ENCODE measurements around the gene UBE2E2.

The UBE2E2 gene

DNA sequence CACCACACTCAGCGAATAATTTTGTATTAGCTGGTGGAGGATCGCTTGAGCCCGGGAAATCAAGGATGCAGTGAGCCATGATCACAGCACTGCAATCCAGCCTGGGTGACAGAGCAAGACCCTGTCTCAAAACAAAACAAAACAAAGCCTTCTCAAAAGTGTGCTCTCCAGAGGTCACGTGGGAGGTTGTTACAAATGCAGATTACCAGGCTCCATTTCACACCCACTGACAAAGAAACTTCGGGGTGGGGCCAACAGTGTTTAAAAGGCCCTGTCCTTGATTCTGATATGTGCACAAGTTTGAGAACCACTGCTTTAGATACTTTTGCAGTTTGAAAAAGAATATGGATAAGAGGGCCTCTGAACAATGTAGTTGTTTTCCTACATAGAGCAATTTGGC lies 80.5 kb downstream of the UBE2E2 start (continued):
- TF ChIP-seq PATZ1 (tag by site-specific recombination; IDR thresholded peaks at IDR 0.05), result no peak
- no peak for TF ChIP-seq ZNF23 (tag by site-specific recombination; IDR thresholded peaks at IDR 0.05; ENCODE audit: borderline replicate concordance)
- TF ChIP-seq ZNF529 (tag by site-specific recombination; IDR thresholded peaks at IDR 0.05; ENCODE audit: insufficient replicate concordance), result no peak
- TF ChIP-seq, protein P1, sequence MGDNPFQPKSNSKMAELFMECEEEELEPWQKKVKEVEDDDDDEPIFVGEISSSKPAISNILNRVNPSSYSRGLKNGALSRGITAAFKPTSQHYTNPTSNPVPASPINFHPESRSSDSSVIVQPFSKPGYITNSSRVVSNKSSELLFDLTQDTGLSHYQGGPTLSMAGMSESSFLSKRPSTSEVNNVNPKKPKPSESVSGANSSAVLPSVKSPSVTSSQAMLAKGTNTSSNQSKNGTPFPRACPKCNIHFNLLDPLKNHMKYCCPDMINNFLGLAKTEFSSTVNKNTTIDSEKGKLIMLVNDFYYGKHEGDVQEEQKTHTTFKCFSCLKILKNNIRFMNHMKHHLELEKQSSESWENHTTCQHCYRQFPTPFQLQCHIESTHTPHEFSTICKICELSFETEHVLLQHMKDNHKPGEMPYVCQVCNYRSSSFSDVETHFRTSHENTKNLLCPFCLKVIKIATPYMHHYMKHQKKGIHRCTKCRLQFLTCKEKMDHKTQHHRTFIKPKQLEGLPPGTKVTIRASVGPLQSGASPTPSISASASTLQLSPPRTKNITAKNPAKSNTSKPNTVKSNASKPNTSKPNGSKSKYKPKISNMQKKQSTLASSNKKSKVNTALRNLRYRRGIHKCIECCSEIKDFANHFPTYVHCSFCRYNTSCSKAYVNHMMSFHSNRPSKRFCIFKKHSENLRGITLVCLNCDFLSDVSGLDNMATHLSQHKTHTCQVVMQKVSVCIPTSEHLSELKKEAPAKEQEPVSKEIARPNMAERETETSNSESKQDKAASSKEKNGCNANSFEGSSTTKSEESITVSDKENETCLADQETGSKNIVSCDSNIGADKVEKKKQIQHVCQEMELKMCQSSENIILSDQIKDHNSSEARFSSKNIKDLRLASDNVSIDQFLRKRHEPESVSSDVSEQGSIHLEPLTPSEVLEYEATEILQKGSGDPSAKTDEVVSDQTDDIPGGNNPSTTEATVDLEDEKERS (tag by site-specific recombination; IDR thresholded peaks at IDR 0.05), result no peak
- TF ChIP-seq ZNF223 (tag by site-specific recombination; IDR thresholded peaks at IDR 0.05), result no peak

- Histone ChIP-seq H3K27ac (ENCODE audit: extremely low read depth, low read depth, low read length) (no peak overlapping the region), H3K4me1 (ENCODE audit: control insufficient read depth, insufficient read depth, low read length) (0 out of 2 replicates have a peak, but pooled peaks cover 2% of the 10 kb centered on the region), H3K9me3 (ENCODE audit: control insufficient read depth, insufficient read depth, low read depth, low read length) (no peaks in the 10 kb centered on the region), H3K4me3 (ENCODE audit: low read depth, low read length) (no peak overlapping the region), H3K36me3 (ENCODE audit: control insufficient read depth in 2 of 2, insufficient read depth in 1 of 2, low read length in 2 of 2) (no peaks in the 10 kb centered on the region)
- ChIA-PET POLR2A (no interaction called here), CTCF (no interaction called here)
- peak; percentile 89 for TF ChIP-seq REST (tag by site-specific recombination; IDR thresholded peaks at IDR 0.05)
- no peak for TF ChIP-seq ZNF610 (tag by site-specific recombination; IDR thresholded peaks at IDR 0.05; ENCODE audit: borderline replicate concordance)
- no peak for TF ChIP-seq GLI4 (tag by site-specific recombination; IDR thresholded peaks at IDR 0.05)
- TF ChIP-seq ZNF747 (tag by site-specific recombination; IDR thresholded peaks at IDR 0.05), result no peak
- no peak for TF ChIP-seq ZNF660 (tag by site-specific recombination; IDR thresholded peaks at IDR 0.05)
- TF ChIP-seq ZNF214 (tag by site-specific recombination; IDR thresholded peaks at IDR 0.05; ENCODE audit: borderline replicate concordance), result no peak
Measured at GRCh38 chr3:23288286-23288685, 85.2 kb downstream of the UBE2E2 start.

DNA sequence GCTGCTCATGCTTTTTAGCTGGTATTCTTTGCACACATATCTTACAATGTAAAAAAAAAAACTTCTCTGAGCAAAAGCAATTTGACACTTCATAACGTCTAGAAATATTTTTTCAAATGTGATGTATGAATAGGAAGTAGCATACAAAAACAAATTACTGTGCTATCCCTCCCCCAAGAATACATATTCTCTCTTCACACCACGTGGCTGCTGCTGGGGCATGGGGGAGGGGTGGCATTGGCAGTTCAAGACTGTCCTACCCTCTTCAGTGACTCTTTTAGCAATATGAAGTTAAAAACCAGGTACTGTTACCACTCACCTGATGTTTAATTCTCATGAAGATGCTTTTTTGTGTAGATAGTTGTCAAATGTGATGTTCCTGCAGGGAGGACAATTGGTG lies 85.6 kb downstream of the UBE2E2 start:
- ChIA-PET POLR2A (no interaction called here), CTCF (no interaction called here)
- H3K4me3 ChIP-seq (ENCODE audit: low read depth, low read length), result no peak overlapping the region
- H3K27ac ChIP-seq (ENCODE audit: extremely low read depth, low read depth, low read length), result no peak overlapping the region
- H3K9me3 ChIP-seq (ENCODE audit: control insufficient read depth, insufficient read depth, low read depth, low read length), result no peaks in the 10 kb centered on the region
- no peak for TF ChIP-seq ZNF555 (tag by site-specific recombination; conservative IDR thresholded peaks at IDR 0.05)
- no peak for TF ChIP-seq ZNF776 (tag by site-specific recombination; IDR thresholded peaks at IDR 0.05; ENCODE audit: borderline replicate concordance)
- TF ChIP-seq ZNF626 (tag by site-specific recombination; IDR thresholded peaks at IDR 0.05), result no peak
- no peak for TF ChIP-seq ZNF654 (tag by site-specific recombination; IDR thresholded peaks at IDR 0.05; ENCODE audit: low read depth)
- TF ChIP-seq ZNF629 (tag by site-specific recombination; IDR thresholded peaks at IDR 0.05), result no peak
- no peak for TF ChIP-seq SCRT2 (tag by site-specific recombination; IDR thresholded peaks at IDR 0.05)
- 0 out of 2 replicates have a peak, but pooled peaks cover 2% of the 10 kb centered on the region for H3K4me1 ChIP-seq (ENCODE audit: control insufficient read depth, insufficient read depth, low read length)
- no peaks in the 10 kb centered on the region for H3K36me3 ChIP-seq (ENCODE audit: control insufficient read depth in 2 of 2, insufficient read depth in 1 of 2, low read length in 2 of 2)

All from HEK293 (cell line).